ENCODE data around the gene ARL16. TPM values are rescaled to one million over a fixed set of nuclear protein-coding genes. Genes with fewer than 3 reads are reported as not detected.
A peak's percentile ranks its signal among the peaks of the same experiment; 100 is the strongest.

The ARL16 gene
- total RNA-seq, 1 experiment from 2014 or later, result 47.5 TPM

- peaks cover 50 to 51% of the 10 kb centered on the region in 2 experiments for H3K4me1 ChIP-seq (ENCODE audit: control insufficient read depth in 1 of 2, insufficient read depth in 2 of 2, low read length in 2 of 2)
- peak overlapping the region; percentile 51 for H3K4me2 ChIP-seq (ENCODE audit: low read length)
- no peaks in the 10 kb centered on the region for H4K20me1 ChIP-seq (ENCODE audit: insufficient read depth)
- H3K27ac ChIP-seq (ENCODE audit: low read depth, low read length), result peak overlapping the region; percentile 24
- peak overlapping the region; percentile 9; the same call in 1 of the 2 replicates for H3K9ac ChIP-seq (ENCODE audit: low read length)
- RAD21 ChIA-PET (ENCODE audit: low non-redundant PET in 1 of 2, low total read pairs in 2 of 2, uncharacterized antibody in 2 of 2, unreplicated experiment in 2 of 2), result no interaction called here
- intact Hi-C loops (cut with micrococcal nuclease), result no loop called here
- H3K9me3 ChIP-seq (ENCODE audit: control insufficient read depth in 1 of 2, insufficient read depth in 1 of 2, low read depth in 1 of 2, low read length in 2 of 2), result no peaks in the 10 kb centered on the region
- no peaks in the 10 kb centered on the region for H3K27me3 ChIP-seq (ENCODE audit: insufficient read depth, low read length)
- no peak overlapping the region for H2AFZ ChIP-seq (ENCODE audit: low read depth, low read length, poor library complexity, severe bottlenecking)
- no peaks in the 10 kb centered on the region for H3K9me2 ChIP-seq (ENCODE audit: insufficient read depth)
- TF ChIP-seq MAX (IDR thresholded peaks at IDR 0.05), result no peak
- 0 out of 2 replicates have a peak, but pooled peaks have one; percentile 17 for TF ChIP-seq POLR2AphosphoS5 (IDR thresholded peaks at IDR 0.05; ENCODE audit: low read depth, low read length)
- TF ChIP-seq YY1 (IDR thresholded peaks at IDR 0.05; ENCODE audit: extremely low read depth, insufficient replicate concordance, low read depth, low read length), result no peak
- TF ChIP-seq JUND (IDR thresholded peaks at IDR 0.05), result no peak
- CTCF ChIA-PET, result interaction anchor here (0.7 to 1.5 kb wide), 2 partner anchors 12 to 553 kb away, joined by 3 to 5 read pairs; no protein-coding TSS in a partner anchor
- ATAC-seq, result peak; percentile 15
- BruUV-seq (replicated peaks), result TSS peak; percentile 23
- H3K36me3 ChIP-seq (ENCODE audit: control insufficient read depth in 1 of 2, insufficient read depth in 2 of 2, low read length in 2 of 2), result no peaks in the 10 kb centered on the region
- no peak for DNase-seq (ENCODE audit: low read depth, low spot score)
- peak overlapping the region in 1 of 2 experiments; percentile 3; a peak in 1 of 4 replicates for H3K4me3 ChIP-seq (replicated peaks in 1 of 2; ENCODE audit: low read depth in 1 of 2, low read length in 2 of 2)
- H3K79me2 ChIP-seq (ENCODE audit: insufficient read depth, low read length), result no peaks in the 10 kb centered on the region
- POLR2A ChIA-PET, result interaction anchor here (0.7 kb wide), 1 partner anchor 608 kb away, joined by 3 read pairs; no protein-coding TSS in a partner anchor
These were observed 40.1 kb upstream of the ARL16 start for GRCh38 chr17:81723651-81724209.

GRCh38 chr17:81722184-81723120, 38.9 kb upstream of the ARL16 start:
- ATAC-seq (peak; percentile 64), DNase-seq (ENCODE audit: low read depth, low spot score) (no peak)
- Histone ChIP-seq H3K4me1 (ENCODE audit: control insufficient read depth in 1 of 2, insufficient read depth in 2 of 2, low read length in 2 of 2) (peaks cover 39 to 41% of the 10 kb centered on the region in 2 experiments), H3K27ac (ENCODE audit: low read depth, low read length) (peak overlapping the region; percentile 51), H3K36me3 (ENCODE audit: control insufficient read depth in 1 of 2, insufficient read depth in 2 of 2, low read length in 2 of 2) (peaks cover 0 to 4% of the 10 kb centered on the region in 2 experiments; a peak in 3 of 4 replicates), H3K9me2 (ENCODE audit: insufficient read depth) (no peaks in the 10 kb centered on the region), H3K9ac (ENCODE audit: low read length) (peak overlapping the region; percentile 28; the same call in 1 of the 2 replicates), H3K27me3 (ENCODE audit: insufficient read depth, low read length) (no peaks in the 10 kb centered on the region), H3K9me3 (ENCODE audit: control insufficient read depth in 1 of 2, insufficient read depth in 1 of 2, low read depth in 1 of 2, low read length in 2 of 2) (no peaks in the 10 kb centered on the region), H3K79me2 (ENCODE audit: insufficient read depth, low read length) (no peaks in the 10 kb centered on the region), H4K20me1 (ENCODE audit: insufficient read depth) (no peaks in the 10 kb centered on the region), H3K4me3 (replicated peaks in 1 of 2; ENCODE audit: low read depth in 1 of 2, low read length in 2 of 2) (peak overlapping the region in 1 of 2 experiments; percentile 2; a peak in 1 of 4 replicates), H2AFZ (ENCODE audit: low read depth, low read length, poor library complexity, severe bottlenecking) (no peak overlapping the region), H3K4me2 (ENCODE audit: low read length) (peak overlapping the region; percentile 51)
- ChIA-PET POLR2A (interaction anchor here (0.7 to 1.4 kb wide), 3 partner anchors 9 to 111 kb away, joined by 3 to 7 read pairs (median 5); partner anchors contain the start of gene MCRIP1), CTCF (interaction anchor here (1.6 kb wide), 1 partner anchor 10 kb away, joined by 8 read pairs; the partner anchor contains the start of gene SLC25A10), RAD21 (ENCODE audit: low non-redundant PET in 1 of 2, low total read pairs in 2 of 2, uncharacterized antibody in 2 of 2, unreplicated experiment in 2 of 2) (interaction anchor here in 1 of 2 experiments (0.7 to 1.0 kb wide), 2 partner anchors 10 to 132 kb away, joined by 3 to 4 read pairs; partner anchors contain the start of gene SLC25A10)
- intact Hi-C loops (cut with micrococcal nuclease), result no loop called here
- no TSS peak for BruUV-seq (replicated peaks)
- TF ChIP-seq YY1 (IDR thresholded peaks at IDR 0.05; ENCODE audit: extremely low read depth, insufficient replicate concordance, low read depth, low read length) (peak; percentile 31), POLR2AphosphoS5 (IDR thresholded peaks at IDR 0.05; ENCODE audit: low read depth, low read length) (peak; percentile 80), REST (IDR thresholded peaks at IDR 0.05; ENCODE audit: low read depth) (no peak), CTCF (IDR thresholded peaks at IDR 0.05 in 2 of 3, conservative IDR thresholded peaks at IDR 0.05 in 1 of 3; ENCODE audit: borderline replicate concordance in 1 of 3, insufficient read depth in 1 of 3, low read depth in 2 of 3, low read length in 2 of 3) (no peak)
